HG03469 (cell line): ENCODE data around the gene CFAP70.
"Not testable (repeated sequence)": the region's sequence is repeated elsewhere in the genome, so short reads cannot be mapped to it uniquely, and the experiment has no call there.

Experiments
- ATAC-seq: cut with Tn5 transposase; IDR thresholded peaks from one replicate; pipeline ENCODE4 v1.9.1; 2021; ENCODE audit warnings: mild to moderate bottlenecking, moderate library complexity, moderate number of reproducible peaks; ENCODE audit not compliant: unreplicated experiment

Gene CFAP70

GRCh38 chr10:73358331-73359279 lies at the start of gene CFAP70:
CFAP70 (minus strand) TSS chr10:73358864; CDS start chr10:73354796, 4,068 bp downstream.
- peak; percentile 86 for ATAC-seq

DNA sequence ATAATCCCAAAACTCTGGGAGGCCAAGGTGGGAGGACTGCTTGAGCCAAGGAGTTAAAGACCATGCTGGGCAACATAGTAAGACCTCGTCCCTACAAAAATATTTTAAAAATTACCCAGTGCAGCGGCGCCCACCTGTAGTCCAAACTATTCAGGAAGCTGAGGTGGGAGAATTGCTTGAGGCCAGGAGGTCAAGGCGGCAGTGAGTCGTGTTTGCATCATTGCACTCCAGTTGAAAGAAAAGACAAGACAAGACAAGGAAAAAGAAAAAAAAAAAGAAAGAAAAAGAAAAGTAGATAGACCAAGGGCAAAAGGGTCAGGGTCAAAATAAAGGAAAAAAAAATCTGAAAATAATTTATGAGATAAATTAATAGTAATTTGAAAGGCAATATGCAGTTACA lies 49.4 kb upstream of the CFAP70 start:
- ATAC-seq, result no peak

DNA sequence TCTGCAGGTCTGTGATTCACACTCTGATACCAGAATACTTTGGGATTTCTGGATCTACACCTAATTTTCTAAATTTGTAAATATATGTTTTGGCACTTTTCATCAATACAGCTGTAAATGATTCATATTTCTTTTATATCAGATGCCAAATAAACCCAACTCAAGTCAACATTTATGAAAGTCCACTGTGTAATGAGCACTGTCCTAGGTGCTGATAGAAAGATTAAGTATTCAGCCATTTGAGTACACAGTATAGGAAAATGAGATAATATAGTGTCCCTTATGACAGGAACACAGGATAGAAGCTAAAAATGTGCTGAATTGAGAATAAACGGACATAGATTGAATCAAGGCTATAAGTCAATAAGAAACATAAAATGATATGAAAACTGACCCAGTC lies 48.8 kb upstream of the CFAP70 start:
- no peak for ATAC-seq

GRCh38 chr10:73406846-73407245 lies 48.2 kb upstream of the CFAP70 start:
- no peak for ATAC-seq

GRCh38 chr10:73405556-73405955 lies 46.9 kb upstream of the CFAP70 start:
- no peak for ATAC-seq

DNA sequence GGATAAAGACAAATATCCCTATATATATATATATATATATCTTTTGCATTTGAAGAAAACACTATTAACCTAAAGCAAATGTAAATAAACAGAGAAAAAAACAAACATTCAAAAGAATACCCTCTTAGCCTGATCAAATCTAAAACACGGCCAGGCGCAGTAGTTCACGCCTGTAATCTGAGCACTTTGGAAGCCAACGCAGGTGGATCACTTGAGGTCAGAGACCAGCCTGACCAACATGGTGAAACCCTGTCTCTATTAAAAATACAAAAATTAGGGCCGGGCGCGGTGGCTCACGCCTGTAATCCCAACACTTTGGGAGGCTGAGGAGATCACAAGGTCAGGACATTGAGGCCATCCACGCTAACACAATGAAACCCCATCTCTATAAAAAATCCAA lies 46.0 kb upstream of the CFAP70 start:
- ATAC-seq, result no peak

DNA sequence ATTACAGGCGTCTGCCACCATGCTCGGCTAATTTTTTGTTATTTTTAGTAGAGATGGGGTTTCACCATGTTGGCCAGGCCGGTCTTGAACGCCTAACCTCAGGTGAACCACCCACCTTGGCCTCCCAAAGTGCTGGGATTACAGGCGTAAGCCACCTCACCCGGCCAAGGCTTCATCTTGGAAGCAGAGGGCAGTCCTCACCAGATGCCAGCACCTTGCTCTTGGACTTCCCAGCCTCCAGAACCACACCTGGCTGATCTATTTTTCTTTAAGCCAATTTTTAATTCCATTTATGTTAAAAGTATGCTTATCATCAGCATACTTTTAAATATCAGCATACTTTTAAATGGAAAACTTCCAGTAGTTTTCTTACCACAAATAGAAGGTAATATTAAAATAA lies 43.0 kb upstream of the CFAP70 start:
- no peak for ATAC-seq

DNA sequence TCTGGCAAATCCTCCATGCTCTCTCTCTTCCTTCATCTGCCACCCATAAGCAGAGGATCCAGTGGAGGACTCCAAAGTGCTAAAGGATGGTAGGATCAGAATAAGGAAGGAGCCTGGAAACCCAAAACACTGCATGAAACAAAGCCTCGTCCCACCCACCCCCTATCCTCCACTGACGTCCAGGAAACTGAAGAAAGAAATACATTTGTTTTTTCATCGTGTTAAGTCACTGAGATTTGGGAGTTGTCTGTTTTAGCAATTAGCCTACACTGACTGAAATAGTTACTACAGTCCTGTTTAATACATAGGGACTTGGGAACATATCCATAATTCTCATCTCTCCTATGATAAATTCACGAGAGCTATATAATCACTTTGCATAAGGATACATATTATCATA lies 40.4 kb upstream of the CFAP70 start:
- ATAC-seq, result no peak

DNA sequence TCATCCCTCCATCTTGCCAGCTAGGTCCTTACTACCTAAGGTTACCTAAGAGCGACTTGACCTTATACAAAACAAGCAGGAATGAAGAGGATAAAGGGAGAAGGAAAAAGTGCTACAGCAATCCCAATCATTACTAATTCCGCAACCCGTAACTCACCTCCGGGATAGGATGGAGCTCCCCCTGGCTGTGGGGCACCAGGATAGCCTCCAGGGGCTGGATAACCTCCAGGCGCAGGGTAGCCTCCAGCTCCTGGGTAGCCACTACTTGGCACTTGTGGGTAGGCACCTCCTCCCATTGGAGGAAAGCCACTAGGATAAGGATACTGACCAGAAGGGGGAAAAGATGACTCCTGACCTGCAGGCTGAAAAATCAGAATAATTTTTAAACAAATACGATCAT lies 39.4 kb upstream of the CFAP70 start:
- no peak for ATAC-seq

GRCh38 chr10:73394325-73394724 lies 35.7 kb upstream of the CFAP70 start:
- ATAC-seq, result not testable (repeated sequence)

- ATAC-seq, result no peak
Measured at GRCh38 chr10:73388228-73388627, 29.6 kb upstream of the CFAP70 start.

DNA sequence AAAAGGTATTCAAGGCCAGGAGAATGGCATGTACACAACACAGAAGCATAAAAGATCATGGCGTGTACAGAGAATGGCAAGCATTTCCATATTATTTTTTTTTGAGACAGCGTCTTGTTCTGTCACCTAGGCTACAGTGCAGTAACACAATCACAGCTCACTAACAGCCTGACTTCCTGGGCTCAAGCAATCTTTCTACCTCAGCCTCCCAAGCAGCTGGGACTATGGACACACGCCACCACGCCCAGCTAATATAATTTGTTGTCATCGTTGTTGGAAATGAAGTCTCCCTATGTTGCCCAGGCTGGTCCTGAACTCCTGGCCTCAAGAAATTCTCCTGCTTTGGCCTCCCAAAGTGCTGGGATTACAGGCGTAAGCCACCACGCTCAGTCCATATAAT lies 27.9 kb upstream of the CFAP70 start:
- ATAC-seq, result no peak

DNA sequence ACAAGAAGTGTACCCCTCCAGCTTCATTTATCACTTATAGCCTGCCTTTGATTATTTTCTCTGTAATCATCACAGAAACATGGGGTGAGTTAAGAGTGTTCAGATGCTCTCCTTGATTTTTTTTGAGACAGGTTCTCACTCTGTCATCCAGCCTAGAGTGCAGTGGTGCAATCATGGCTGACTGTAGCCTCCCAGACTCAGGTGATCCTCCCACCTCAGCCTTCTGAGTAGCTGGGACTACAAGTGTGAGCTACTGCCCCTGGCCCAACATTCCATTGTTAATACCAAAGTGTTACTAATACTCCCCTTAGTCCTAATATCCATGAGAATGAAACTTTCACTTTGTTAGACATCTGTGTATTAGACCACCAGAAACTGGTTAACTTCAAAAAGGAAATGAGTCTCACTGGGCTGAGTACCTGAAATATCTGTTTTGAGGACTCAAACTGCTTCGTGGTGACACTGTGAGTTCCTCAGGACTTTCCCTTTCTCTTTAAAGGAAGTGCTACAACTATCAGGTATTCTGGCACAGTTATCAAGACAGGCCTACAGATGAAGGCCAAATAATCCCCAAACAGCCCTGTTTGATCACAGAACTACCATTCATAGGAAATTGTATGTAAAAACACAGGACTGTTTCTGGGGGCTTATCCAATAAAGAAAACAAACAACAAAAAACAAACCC lies 20.5 kb upstream of the CFAP70 start:
- ATAC-seq, result no peak

DNA sequence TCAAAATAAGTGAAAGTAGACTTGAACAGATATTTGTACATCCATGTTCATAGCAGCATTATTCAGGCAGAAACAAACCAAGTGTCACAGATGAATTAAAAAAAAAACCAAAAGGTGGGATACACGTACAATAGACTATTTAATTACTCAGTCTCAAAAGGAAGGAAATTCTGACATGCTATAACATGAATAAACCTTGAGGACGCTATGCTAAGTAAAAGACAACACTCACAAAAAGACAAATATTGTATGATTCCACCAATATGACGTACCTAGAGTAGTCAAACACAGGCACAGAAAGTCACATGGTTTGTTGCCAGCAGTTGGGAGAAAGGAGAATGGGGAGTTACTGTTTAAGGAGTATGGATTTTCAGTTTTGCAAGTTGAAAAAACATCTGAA lies 18.0 kb upstream of the CFAP70 start:
- ATAC-seq, result no peak

GRCh38 chr10:73368238-73368637 lies 9.6 kb upstream of the CFAP70 start:
- no peak for ATAC-seq

DNA sequence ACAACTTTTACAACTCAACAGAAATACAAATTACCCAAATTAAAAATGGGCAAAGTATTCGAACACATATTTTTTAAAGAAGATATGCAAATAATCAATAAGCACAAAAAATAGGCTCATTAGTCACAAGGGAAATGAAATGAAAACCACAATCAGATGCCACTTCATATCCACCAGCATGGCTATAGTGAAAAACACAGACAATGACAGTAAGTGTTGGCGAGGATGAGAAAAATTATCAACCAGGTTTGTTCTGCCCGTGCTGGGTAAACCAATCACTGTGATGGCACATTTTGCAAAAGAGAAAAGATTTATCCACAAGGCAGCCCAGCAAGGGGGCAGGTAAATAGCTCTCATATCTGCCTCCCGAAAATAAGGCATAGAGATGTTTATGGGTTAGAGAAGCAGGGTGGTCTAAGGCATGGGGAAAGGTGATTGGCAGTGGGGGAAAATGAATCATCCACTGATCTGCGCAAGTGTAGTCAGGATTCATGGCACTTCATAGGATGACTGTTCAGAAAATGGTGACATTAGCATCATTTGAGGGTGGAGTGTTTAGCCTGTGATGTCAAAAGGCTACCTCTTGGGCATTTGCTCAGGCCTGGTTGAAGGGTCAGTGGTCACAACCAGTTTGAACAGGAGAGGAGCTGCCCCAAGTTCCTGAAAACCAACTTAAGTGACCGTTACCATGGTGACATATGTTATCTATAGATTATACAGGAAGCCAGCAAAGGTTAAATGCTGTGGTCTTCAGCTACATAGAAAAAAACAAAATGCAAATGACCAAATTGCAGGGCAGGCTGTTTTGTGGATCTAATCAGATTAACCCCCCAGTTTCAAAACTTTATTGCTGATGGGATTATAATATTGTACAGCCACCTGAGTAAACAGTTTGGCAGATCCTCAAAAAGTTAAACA lies 8.0 kb upstream of the CFAP70 start:
- no peak for ATAC-seq

- ATAC-seq, result no peak
Measured at GRCh38 chr10:73364964-73365363, 6.3 kb upstream of the CFAP70 start.

DNA sequence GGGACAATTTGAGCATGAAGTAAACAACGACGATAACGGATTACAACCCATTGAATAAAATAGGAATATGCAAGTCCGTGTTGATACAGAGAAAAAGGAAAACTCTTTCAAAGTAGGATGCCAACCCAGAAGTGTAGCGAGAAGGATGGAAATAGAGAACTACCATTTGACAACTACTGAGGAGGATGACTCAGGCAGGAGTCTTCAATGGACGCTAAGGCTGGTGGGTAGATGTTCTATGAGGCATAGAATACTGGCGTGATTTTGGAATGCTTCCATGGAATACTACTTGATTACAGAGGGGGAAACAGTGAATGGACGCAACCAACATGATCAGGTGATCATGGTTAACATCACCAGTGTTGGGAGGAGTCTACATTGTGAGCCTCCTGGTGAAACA lies 828 bp upstream of the CFAP70 start:
- no peak for ATAC-seq

DNA sequence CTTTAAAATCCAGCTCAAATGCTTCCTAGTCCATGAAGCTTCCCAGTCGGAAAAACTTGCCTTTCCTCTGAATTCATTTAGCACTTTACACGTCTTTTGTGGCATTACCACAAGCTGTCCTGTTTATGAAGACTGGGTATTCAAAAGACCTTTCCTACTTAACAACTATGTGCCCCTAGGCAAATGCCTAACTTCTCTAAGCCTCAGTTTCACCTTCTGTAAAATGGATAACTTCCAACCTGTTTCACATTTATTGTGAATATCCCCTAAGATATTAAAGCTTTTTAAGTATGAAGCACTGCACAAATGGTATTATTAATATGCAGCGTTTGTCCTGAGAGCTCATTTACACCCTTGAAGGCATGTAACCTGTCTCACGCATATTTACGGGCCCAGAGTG lies 843 bp downstream of the CFAP70 start:
- ATAC-seq, result no peak

GRCh38 chr10:73357166-73357565 lies 1.5 kb downstream of the CFAP70 start:
- ATAC-seq, result no peak

DNA sequence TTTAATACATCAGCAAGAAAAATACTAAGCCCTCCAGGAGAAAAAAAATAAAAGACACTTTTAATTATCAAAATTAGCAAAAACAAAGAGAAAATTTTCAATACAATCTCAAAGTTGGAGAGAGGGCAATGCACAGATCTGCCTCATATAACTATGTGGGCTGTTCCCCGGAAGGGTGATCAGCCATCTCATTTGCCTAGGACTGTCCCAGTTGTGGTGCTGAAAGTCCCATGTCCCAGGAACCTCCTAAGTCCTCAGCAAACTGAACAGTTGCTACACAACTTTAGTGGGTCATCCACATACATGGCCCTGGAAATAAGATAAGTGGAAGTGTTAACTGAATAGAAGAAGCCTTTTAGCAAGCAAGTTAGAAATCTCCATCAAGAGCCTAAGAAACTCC lies 14.4 kb downstream of the CFAP70 start:
- ATAC-seq, result no peak
